ENCODE measurements around the gene FANCE. TPM values are rescaled to one million over a fixed set of nuclear protein-coding genes. Genes with fewer than 3 reads are reported as not detected.

FANCE gene
- total RNA-seq, 2 donors from 2014 or later: 4.9 to 9.2 TPM

- DNase-seq: peak; percentile 96 to 98 (median 98)
- intact Hi-C loops (cut with DNase I): no loop called here
- H3K27ac ChIP-seq: peak within 1 kb of the TSS; percentile 80 to 92 (median 92)
- H3K4me1 ChIP-seq: peaks cover 36% of the 10 kb centered on the region
- peak within 1 kb of the TSS; percentile 43 to 77 for H3K4me3 ChIP-seq
- TF ChIP-seq POLR2A (IDR thresholded peaks at IDR 0.05) (peak; percentile 76 to 96 (median 96)), CTCF (IDR thresholded peaks at IDR 0.05) (peak; percentile 94 to 99 (median 96))
- H3K36me3 ChIP-seq (replicated peaks in 1 of 2; ENCODE audit: insufficient read depth in 1 of 2, low read depth in 2 of 2): peaks cover 0 to 4% of the 10 kb centered on the region in 2 donors
- peak; percentile 93 for ATAC-seq
- WGBS, 2 donors: 0 to 1% methylated on average over 11 to 76 of the region's 86 CpGs
- H3K27me3 ChIP-seq: no peaks in the 10 kb centered on the region
- no peaks in the 10 kb centered on the region for H3K9me3 ChIP-seq
Measured at GRCh38 chr6:35468181-35468979, 16.2 kb downstream of the FANCE start, which contains the start of gene RPL10A. Gene RPL10A, plus strand, starts transcription at chr6:35468401. Its CDS starts 34 bp downstream, at chr6:35468435.

GRCh38 chr6:35468980-35469750, 17.0 kb downstream of the FANCE start:
- ATAC-seq: peak; percentile 11
- H3K27ac ChIP-seq: peak overlapping the region; percentile 80 to 92 (median 92)
- DNase-seq: no peak
- no peaks in the 10 kb centered on the region for H3K9me3 ChIP-seq
- peaks cover 36% of the 10 kb centered on the region for H3K4me1 ChIP-seq
- H3K36me3 ChIP-seq (replicated peaks in 1 of 2; ENCODE audit: insufficient read depth in 1 of 2, low read depth in 2 of 2): peaks cover 0 to 4% of the 10 kb centered on the region in 2 donors
- H3K27me3 ChIP-seq: no peaks in the 10 kb centered on the region
- WGBS, 2 donors: 3 to 6% methylated on average over 12 to 36 of the region's 37 CpGs
- peak overlapping the region; percentile 43 to 77 for H3K4me3 ChIP-seq
- intact Hi-C loops (cut with DNase I): no loop called here
- TF ChIP-seq POLR2A (IDR thresholded peaks at IDR 0.05): peak in 1 of 3 donors; percentile 6
- TF ChIP-seq CTCF (IDR thresholded peaks at IDR 0.05): no peak

GRCh38 chr6:35469751-35470662, 17.9 kb downstream of the FANCE start:
- DNase-seq: peak in 3 of 4 donors; percentile 49 to 63 (median 52)
- peaks cover 0 to 4% of the 10 kb centered on the region in 2 donors for H3K36me3 ChIP-seq (replicated peaks in 1 of 2; ENCODE audit: insufficient read depth in 1 of 2, low read depth in 2 of 2)

More at GRCh38 chr6:35469751-35470662, 17.9 kb downstream of the FANCE start:
- peak overlapping the region; percentile 16 to 92 (median 92) for H3K27ac ChIP-seq
- no peaks in the 10 kb centered on the region for H3K27me3 ChIP-seq
- H3K4me3 ChIP-seq: peak overlapping the region; percentile 43 to 77
- no peak for ATAC-seq
- H3K9me3 ChIP-seq: no peaks in the 10 kb centered on the region
- TF ChIP-seq POLR2A (IDR thresholded peaks at IDR 0.05) (no peak), CTCF (IDR thresholded peaks at IDR 0.05) (no peak)
- intact Hi-C loops (cut with DNase I): no loop called here
- peaks cover 36% of the 10 kb centered on the region for H3K4me1 ChIP-seq
- 37 to 43% methylated on average over 17 to 18 of the region's 18 CpGs for WGBS, 2 donors

Measured in body of pancreas (tissue), 4 donors.